ENCODE measurements around the gene CGN.

GRCh38 chr1:151479462-151479861 lies 31.7 kb upstream of the CGN start:
- TF ChIP-seq CTCF (IDR thresholded peaks at IDR 0.05; ENCODE audit: low read length), result no peak
- TF ChIP-seq EZH2 (IDR thresholded peaks at IDR 0.05; ENCODE audit: borderline replicate concordance, low read length), result no peak
